GM06990 (cell line): ENCODE results near the gene NFKBIB.

Experiments
- DNase-seq: peaks from one replicate; pipeline ENCODE4 v3.0.0-alpha.2; 2011; ENCODE audit not compliant: insufficient read length; ENCODE audit errors: extremely low read depth
- H3K27me3 ChIP-seq: replicated peaks from 2 replicates; pipeline ENCODE4 v1.6.0; 2011; ENCODE audit warnings: low read length; ENCODE audit not compliant: control insufficient read depth, insufficient read depth
- H3K36me3 ChIP-seq: 2 replicates; pipeline ENCODE4 v1.5.1; 2011; ENCODE audit warnings: low read length; ENCODE audit not compliant: control insufficient read depth, insufficient read depth
- H3K4me3 ChIP-seq: replicated peaks from 2 replicates; pipeline ENCODE4 v1.5.1; 2011; ENCODE audit warnings: low read depth, mild to moderate bottlenecking, control low read depth, low read length
- CTCF ChIP-seq: IDR thresholded peaks from 2 replicates; pipeline ENCODE4 v1.5.1; 2011; ENCODE audit warnings: low read length, control low read depth, mild to moderate bottlenecking, inconsistent platforms; ENCODE audit not compliant: insufficient read depth, poor library complexity, severe bottlenecking

NFKBIB gene

GRCh38 chr19:38915329-38916321 lies 15.9 kb downstream of the NFKBIB start:
- DNase-seq = no peak
- H3K36me3 ChIP-seq = peaks cover 4% of the 10 kb centered on the region
- no peaks in the 10 kb centered on the region for H3K27me3 ChIP-seq
- no peak for TF ChIP-seq CTCF
- H3K4me3 ChIP-seq = no peak overlapping the region

DNA sequence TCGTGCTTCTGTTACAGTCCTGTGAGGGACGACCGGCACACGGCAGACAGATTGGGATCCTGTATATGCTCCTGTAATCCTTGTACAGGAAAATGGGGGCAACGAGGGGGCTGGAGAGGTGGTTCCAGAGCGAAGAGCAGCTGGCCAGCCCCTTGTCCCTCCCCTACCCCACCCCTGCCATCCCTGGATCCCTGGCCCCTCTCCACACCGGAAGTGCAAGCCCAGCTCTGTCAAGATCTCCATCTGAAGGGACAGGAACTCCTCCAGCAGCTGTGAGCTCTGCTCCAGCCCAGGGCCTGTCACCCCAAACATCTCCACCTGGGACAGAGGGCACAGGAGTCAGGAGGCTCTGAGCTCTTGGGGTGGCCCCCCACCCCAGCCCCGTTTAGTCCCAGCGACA lies 17.7 kb downstream of the NFKBIB start:
- TF ChIP-seq CTCF = no peak
- Histone ChIP-seq H3K4me3 (no peak overlapping the region), H3K36me3 (peaks cover 9% of the 10 kb centered on the region), H3K27me3 (no peaks in the 10 kb centered on the region)
- DNase-seq = no peak

- H3K27me3 ChIP-seq = no peaks in the 10 kb centered on the region
- TF ChIP-seq CTCF = no peak
- peaks cover 9% of the 10 kb centered on the region for H3K36me3 ChIP-seq
- no peak overlapping the region for H3K4me3 ChIP-seq
- no peak for DNase-seq
Measured at GRCh38 chr19:38917921-38918491, 18.2 kb downstream of the NFKBIB start.

GRCh38 chr19:38918526-38918925 lies 18.8 kb downstream of the NFKBIB start:
- no peak for DNase-seq
- TF ChIP-seq CTCF = no peak
- H3K4me3 ChIP-seq = no peak overlapping the region
- H3K36me3 ChIP-seq = peaks cover 9% of the 10 kb centered on the region
- H3K27me3 ChIP-seq = no peaks in the 10 kb centered on the region

DNA sequence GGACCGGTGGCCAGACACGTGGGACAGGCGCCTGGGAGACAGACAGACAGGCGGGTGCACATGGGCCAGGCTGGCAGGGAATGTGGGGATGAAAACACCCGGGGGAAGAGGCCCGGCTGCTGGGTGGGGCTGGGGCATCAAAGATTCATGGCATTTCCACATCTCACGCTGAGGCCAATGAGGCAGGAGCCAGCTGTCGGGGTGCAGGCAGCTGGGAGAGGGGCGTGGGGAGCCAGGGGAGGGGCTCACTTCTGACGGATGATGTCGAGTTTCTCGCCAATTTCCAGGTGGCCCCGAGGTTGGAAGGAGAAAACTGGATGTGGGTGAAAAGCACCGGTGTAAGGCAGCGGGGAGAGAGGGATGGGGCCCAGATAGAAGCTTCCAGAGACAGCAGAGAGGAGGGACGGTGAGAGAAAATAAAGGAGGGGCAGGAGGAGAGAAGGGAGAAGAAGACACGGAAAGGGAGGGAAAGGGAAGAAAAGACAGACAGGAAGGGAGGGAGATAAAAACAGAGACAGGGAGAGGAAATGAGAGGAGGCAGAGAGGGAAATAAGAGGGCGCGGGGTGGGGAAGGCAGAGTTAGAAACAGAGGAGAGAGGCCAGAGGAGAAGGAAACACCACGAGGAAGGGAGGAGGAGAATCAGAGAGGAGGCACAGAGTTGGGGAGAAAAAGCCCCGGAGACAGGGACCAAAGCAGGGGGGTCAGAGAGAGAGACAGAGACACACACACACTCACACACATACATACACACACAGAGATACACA lies 20.2 kb downstream of the NFKBIB start:
- TF ChIP-seq CTCF = no peak
- no peak overlapping the region for H3K4me3 ChIP-seq
- H3K36me3 ChIP-seq = peaks cover 13% of the 10 kb centered on the region
- H3K27me3 ChIP-seq = no peaks in the 10 kb centered on the region
- no peak for DNase-seq
